ENCODE measurements around the gene RTTN.
"Not testable (repeated sequence)": the region's sequence is repeated elsewhere in the genome, so short reads cannot be mapped to it uniquely, and the experiment has no call there.

The RTTN gene

GRCh38 chr18:69978732-69979715 is 226.5 kb downstream of the RTTN start:
- DNase-seq (ENCODE audit: low read depth in 2 of 2), result no peak

- DNase-seq (ENCODE audit: low read depth in 2 of 2), result not testable (repeated sequence)
Measured at GRCh38 chr18:69975294-69975693, 230.2 kb downstream of the RTTN start.

- DNase-seq (ENCODE audit: low read depth in 2 of 2), result no peak
Measured at GRCh38 chr18:69974365-69974764, 231.1 kb downstream of the RTTN start.

GRCh38 chr18:69969491-69969890 is 236.0 kb downstream of the RTTN start:
- no peak for DNase-seq (ENCODE audit: low read depth in 2 of 2)

- no peak for DNase-seq (ENCODE audit: low read depth in 2 of 2)
Measured at GRCh38 chr18:69968039-69968438, 237.4 kb downstream of the RTTN start.

GRCh38 chr18:69963196-69963595 is 242.3 kb downstream of the RTTN start:
- DNase-seq (ENCODE audit: low read depth in 2 of 2), result no peak

- DNase-seq (ENCODE audit: low read depth in 2 of 2), result no peak
Measured at GRCh38 chr18:69961718-69962117, 243.8 kb downstream of the RTTN start.

GRCh38 chr18:69958422-69958821 is 247.1 kb downstream of the RTTN start:
- DNase-seq (ENCODE audit: low read depth in 2 of 2), result no peak

GRCh38 chr18:69957747-69958146 is 247.7 kb downstream of the RTTN start:
- no peak for DNase-seq (ENCODE audit: low read depth in 2 of 2)

GRCh38 chr18:69956665-69957620 is 248.5 kb downstream of the RTTN start:
- DNase-seq (ENCODE audit: low read depth in 2 of 2), result no peak

GRCh38 chr18:69956057-69956456 is 249.4 kb downstream of the RTTN start:
- no peak for DNase-seq (ENCODE audit: low read depth in 2 of 2)

GRCh38 chr18:69954719-69955480 is 250.6 kb downstream of the RTTN start:
- no peak for DNase-seq (ENCODE audit: low read depth in 2 of 2)

- DNase-seq (ENCODE audit: low read depth in 2 of 2), result no peak
Measured at GRCh38 chr18:69953191-69953590, 252.3 kb downstream of the RTTN start.
